TTC549 (cell line): Measurements from ENCODE around the gene RBMS3.

Source experiments
- FAIRE-seq: peaks from 2 replicates; lab custom pipeline; 2012; peaks lifted over from hg19 to GRCh38; lab: Jason Lieb, UNC

RBMS3 gene

GRCh38 chr3:29525254-29525881 lies 244.5 kb downstream of the RBMS3 start:
- FAIRE-seq: no peak

- FAIRE-seq: no peak
These were observed 246.4 kb downstream of the RBMS3 start for GRCh38 chr3:29527246-29527645.

DNA sequence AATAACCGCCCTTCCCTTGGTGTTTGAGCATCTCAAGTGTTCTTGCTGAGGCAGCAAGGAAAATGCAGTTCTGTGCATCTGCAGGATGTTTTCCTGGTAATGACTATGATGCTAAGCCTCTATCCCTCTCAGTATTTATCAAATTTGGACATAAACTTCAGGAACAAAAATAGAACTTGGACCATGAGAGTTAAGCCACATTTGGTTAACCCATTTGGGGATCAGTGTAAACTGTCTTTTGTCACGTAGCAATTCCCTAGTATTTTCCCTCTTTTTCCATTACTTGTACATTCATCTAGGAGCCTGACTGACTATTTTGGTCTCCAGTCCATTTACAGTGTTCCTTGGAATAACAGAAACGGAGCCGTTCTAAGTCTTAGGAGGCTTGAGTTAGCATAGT lies 250.8 kb downstream of the RBMS3 start:
- FAIRE-seq: no peak

- FAIRE-seq: no peak
These were observed 251.6 kb downstream of the RBMS3 start for GRCh38 chr3:29532473-29532872.

- no peak for FAIRE-seq
These were observed 253.1 kb downstream of the RBMS3 start for GRCh38 chr3:29534006-29534405.

- no peak for FAIRE-seq
These were observed 255.3 kb downstream of the RBMS3 start for GRCh38 chr3:29536016-29536758.

DNA sequence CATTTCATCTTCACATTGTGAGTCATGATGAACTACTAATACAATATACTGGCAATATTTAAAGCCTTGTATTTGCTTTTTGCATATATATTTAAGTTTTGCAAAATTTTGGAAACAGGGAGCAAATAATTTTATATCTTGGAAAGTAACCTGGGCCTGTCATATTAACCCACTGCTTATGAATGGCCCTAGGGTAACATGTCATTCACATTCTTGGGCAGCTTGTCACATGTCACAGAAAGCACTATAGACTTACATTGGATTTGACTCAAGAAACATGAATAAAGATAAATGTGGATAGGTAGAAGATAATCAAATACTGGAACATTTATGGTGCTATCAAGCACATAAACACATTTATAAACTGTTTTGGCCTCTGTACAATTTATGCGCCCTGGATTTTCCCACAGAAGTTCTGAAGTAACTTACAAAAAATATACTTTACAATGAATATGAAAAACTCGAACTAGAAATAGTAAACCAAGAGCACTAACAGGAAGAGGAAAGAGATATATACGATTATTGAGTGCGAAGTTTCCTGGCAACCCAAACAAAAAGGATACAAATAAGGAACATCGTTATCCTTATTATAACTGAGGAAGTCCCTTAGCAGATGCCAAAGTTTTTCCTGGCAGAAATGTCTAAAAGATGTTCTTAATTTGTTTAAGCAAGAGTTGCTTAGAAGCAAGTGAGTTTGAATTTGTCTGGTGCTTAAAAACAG lies 257.2 kb downstream of the RBMS3 start:
- no peak for FAIRE-seq

DNA sequence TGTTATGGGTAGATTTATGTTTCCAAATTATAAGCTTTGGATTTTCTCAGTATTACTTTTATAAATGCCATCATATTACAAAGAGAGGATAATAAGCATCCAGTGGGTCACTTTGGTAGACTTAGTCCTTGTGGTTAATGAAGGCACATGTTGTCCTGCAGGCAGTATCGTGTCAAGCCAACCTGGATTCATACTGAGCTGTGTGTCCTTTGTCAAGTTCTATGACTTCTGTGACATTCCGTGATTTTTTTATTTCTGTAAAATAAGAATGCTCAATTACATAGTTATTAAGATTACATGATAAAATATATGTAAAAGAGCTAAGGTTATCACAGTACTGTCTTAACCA lies 257.7 kb downstream of the RBMS3 start:
- FAIRE-seq: no peak

DNA sequence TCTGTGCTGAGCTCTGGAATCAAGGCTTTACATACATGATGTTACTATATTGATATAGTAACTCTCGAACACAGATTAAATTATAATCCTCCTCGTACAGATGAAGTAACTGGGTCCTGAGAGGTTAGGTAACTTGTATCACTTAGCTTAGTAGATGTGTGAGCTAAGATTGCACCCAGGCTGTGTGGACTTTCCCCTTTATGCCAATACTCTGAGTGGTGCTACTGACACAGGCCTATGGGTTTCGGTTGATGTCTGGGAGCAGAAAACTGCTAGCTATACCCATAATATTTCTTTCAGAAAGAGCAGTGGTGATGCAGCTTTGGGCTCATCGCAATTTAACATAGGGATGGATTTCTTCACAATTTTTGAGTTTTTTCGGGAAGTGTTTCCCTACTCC lies 259.7 kb downstream of the RBMS3 start:
- FAIRE-seq: no peak

- FAIRE-seq: no peak
These were observed 264.0 kb downstream of the RBMS3 start for GRCh38 chr3:29544701-29545363.

GRCh38 chr3:29545615-29546014 lies 264.7 kb downstream of the RBMS3 start:
- FAIRE-seq: no peak

- FAIRE-seq: no peak
These were observed 271.2 kb downstream of the RBMS3 start for GRCh38 chr3:29552051-29552450.

DNA sequence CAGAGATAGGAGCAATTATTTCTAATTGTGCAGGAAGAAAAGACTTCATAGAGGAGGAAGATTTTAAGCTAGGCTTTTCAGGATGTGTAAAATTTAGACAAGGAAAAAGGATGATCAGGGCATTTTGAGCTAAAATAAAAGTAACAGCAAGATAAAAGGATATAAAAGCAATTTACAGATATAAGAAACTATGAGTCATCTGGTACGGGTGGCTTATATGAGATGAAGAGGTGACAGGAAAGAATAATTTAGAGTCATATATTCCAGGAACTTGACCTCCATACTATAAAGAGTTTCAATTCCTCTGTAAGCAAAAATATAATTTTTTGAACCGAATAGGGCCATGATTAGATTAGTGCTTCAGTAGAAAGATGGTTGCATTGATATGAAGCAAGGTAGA lies 273.7 kb downstream of the RBMS3 start:
- FAIRE-seq: no peak

DNA sequence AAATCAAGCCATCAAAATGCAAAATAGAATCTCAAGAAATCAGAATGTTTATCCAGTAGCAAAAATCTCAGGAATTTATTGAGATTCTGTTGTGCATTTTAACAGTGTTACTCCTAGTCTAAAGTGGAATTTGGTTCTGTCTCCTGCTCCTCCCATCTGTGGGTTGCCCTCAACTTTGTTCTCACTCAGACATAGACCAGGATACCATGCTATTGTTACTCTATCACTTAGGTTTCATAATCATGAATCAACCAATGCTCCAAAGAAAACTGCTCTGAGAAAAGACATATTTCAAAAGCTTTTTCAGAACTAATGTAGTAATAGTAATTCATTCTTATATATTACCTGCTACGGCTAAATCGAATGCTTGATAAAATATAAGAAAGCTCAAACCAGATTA lies 274.7 kb downstream of the RBMS3 start:
- FAIRE-seq: no peak

DNA sequence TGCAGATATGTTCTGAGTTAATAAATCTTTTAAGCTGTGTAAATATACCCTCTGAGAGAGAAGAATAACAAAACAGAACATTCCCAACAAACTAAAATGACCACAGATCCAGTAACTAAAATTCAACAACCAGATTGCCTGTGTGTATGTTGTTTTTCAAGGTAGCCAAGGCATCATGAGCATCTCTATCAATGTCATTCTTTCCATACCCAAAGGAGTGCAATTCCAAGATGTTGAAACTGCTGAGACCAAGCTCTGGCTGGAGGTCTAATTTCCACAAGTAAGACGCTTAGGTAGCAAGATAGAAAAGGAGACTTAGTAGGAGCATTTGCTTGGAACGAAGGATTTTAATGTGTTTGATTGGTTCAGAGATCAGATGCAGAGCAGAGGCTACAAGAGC lies 276.3 kb downstream of the RBMS3 start:
- no peak for FAIRE-seq

DNA sequence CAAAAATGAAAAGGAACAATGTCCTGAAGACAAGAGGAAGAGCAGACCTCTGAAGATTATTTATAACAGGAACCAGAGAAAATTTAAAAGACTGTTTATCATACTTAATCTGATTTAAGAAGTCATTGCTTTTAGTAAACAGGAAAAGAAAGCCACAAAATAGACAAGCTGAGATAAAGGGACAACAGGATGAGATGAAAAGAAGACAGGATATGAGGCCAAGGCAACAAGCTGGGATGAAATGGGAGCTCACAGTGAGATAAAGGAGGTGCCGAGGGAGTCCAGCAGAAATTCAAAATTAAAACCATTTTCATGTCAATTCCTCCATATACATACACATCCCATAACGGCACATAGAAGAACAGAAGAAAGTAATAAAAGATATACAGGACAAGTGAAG lies 277.0 kb downstream of the RBMS3 start:
- no peak for FAIRE-seq

DNA sequence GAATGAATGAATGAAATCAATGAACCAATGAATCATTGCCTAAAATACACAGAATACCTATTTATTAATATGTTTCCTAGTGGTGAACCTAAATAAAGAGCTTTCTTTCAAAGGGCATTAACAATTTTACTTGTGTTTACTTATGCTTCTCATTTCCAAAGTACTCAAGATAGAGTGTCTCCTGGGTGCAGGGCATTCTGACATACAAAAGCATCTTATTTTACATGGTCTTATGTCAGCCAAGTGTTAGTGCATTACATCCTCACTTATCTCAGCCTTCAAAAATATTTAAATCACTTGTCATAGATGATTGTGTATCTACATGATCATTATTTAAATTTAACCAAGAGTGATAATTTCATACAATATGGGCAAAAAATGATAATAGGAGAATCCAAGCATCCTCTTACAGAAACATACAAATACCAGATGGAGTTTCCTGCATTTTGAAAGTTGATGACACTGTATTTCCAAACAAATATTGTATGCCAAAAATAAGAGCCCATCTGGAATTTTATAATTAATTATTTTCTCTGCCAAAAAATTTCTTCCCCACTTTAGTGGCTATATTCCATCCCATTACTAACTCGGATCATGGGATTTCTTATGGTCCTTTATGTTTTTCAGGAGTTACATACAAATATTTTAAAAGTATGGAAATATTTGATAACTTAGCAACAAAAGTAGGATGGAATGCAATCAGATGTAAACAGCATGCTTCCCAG lies 279.0 kb downstream of the RBMS3 start:
- FAIRE-seq: no peak

DNA sequence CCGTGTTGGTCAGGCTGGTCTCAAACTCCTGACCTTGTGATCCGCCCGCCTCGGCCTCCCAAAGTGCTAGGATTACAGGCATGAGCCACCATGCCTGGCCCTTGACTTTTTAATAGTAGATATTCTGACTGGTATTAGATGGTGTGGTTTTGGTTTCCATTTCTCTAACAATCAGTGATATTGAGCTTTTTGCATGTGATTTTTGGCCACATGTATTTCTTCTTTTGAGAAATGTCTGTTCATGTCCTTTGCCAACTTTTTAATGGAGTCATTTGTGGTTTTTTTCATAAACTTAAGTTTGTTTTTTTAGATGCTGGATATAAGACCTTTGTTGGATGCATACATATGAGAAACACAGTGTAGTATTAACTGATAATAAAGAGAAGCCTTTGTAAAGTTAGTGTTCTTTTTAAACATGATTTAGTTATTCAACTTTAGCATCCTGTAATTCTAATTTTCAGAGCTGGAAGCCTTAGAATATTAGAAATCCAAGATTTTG lies 280.8 kb downstream of the RBMS3 start:
- no peak for FAIRE-seq

DNA sequence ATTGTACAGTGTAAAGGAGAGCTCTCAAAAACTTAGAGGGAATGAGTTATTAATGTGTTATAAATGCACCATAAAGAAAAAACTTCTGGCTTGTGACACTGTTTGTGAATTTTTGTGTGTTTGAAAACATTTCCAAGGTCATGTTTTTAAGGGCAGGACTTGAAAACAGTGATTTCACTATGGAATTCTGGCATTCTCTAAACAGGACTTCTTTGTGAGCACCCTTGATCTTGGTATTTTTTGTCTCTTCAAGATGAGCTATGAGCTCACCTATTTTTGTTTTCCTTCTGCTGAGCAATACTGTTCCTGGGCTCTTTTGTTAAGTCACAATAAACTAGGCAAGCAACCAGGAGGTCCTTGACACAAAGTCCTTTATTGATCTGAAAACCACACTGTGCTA lies 284.4 kb downstream of the RBMS3 start:
- FAIRE-seq: no peak

- no peak for FAIRE-seq
These were observed 286.6 kb downstream of the RBMS3 start for GRCh38 chr3:29567501-29567900.

DNA sequence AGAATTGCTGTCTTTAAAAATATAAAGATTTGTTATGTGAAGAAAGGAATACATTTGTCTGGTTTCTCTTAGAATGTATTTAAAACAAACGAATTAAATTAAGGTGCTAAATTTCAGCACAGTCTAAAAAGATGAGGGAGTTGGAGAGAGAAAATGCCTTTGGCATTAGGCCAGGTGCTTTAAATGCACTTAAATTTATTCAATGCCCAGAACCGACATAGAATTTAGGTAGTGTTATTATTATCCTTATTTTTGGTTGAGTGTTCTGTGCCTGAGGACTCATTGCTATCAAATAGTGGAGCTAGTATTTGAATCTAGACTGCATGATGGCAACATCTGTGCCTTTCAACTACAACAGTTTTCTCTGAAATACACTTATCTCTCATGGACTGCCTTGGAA lies 287.5 kb downstream of the RBMS3 start:
- no peak for FAIRE-seq

GRCh38 chr3:29576181-29576580 lies 295.3 kb downstream of the RBMS3 start:
- no peak for FAIRE-seq
